Measurements from ENCODE around the gene OGFOD3. TPM values are rescaled to one million over a fixed set of nuclear protein-coding genes. Genes with fewer than 3 reads are reported as not detected.
"Not testable (repeated sequence)": the region's sequence is repeated elsewhere in the genome, so short reads cannot be mapped to it uniquely, and the experiment has no call there.

The OGFOD3 gene
- total RNA-seq, 1 experiment from 2014 or later = 26.6 TPM

- POLR2A ChIA-PET (ENCODE audit: unreplicated experiment) = no interaction called here
- no peak overlapping the region for H3K4me2 ChIP-seq
- peaks cover 17% of the 10 kb centered on the region for H3K4me1 ChIP-seq (replicated peaks; ENCODE audit: insufficient read depth)
- CTCF ChIA-PET = no interaction called here
- H2AFZ ChIP-seq = no peak overlapping the region
- intact Hi-C loops (cut with micrococcal nuclease; ENCODE audit: unreplicated experiment) = no loop called here
- H3K4me3 ChIP-seq = no peak overlapping the region
- DNase-seq = no peak
- no peaks in the 10 kb centered on the region for H4K20me1 ChIP-seq (ENCODE audit: insufficient read depth)
- no peaks in the 10 kb centered on the region for H3K9me3 ChIP-seq (ENCODE audit: insufficient read depth, low read depth)
- no peak for TF ChIP-seq CTCF (conservative IDR thresholded peaks at IDR 0.05)
- TF ChIP-seq EZH2 (IDR thresholded peaks at IDR 0.05; ENCODE audit: low read depth) = no peak
- BruUV-seq (replicated peaks) = no TSS peak
- no peaks in the 10 kb centered on the region for H3K36me3 ChIP-seq (ENCODE audit: low read depth)
- H3K79me2 ChIP-seq (ENCODE audit: low read depth) = no peaks in the 10 kb centered on the region
- no peaks in the 10 kb centered on the region for H3K9me2 ChIP-seq (ENCODE audit: insufficient read depth)
- H3F3A ChIP-seq (ENCODE audit: insufficient read depth, low read depth) = peaks cover 19% of the 10 kb centered on the region
- H3K27me3 ChIP-seq (ENCODE audit: insufficient read depth, low read depth) = no peaks in the 10 kb centered on the region
- H3K27ac ChIP-seq = no peak overlapping the region
Observed at GRCh38 chr17:82463925-82464566, 45.7 kb upstream of the OGFOD3 start.

DNA sequence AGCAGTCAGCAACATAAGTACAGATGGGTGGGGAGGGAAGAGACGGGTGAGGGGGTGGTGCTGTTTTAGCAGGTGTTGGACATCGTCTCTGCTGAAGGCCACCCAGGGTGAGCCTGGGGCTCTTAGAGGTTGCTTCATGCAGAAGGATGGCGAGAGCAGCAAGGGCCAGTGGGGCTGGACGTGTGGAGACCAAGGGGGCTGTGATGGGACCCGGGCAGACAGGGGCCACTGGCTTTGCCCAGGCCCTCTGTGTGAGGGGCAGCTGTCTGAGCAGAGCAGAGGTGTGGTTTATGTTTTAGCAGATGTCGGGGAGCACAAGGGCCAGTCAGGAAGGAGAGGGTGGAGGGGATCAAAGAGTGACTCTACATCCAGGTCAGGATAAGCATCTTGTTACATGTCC is 45.0 kb upstream of the OGFOD3 start:
- peaks cover 19% of the 10 kb centered on the region for H3F3A ChIP-seq (ENCODE audit: insufficient read depth, low read depth)
- no peak for DNase-seq
- no peaks in the 10 kb centered on the region for H3K9me3 ChIP-seq (ENCODE audit: insufficient read depth, low read depth)
- H3K27me3 ChIP-seq (ENCODE audit: insufficient read depth, low read depth) = no peaks in the 10 kb centered on the region
- H3K36me3 ChIP-seq (ENCODE audit: low read depth) = no peaks in the 10 kb centered on the region
- no peak overlapping the region for H3K4me3 ChIP-seq
- CTCF ChIA-PET = interaction anchor here (0.6 kb wide), 1 partner anchor 28 kb away, joined by 4 read pairs; no protein-coding TSS in a partner anchor
- no peak overlapping the region for H3K27ac ChIP-seq
- no peaks in the 10 kb centered on the region for H3K9me2 ChIP-seq (ENCODE audit: insufficient read depth)
- TF ChIP-seq EZH2 (IDR thresholded peaks at IDR 0.05; ENCODE audit: low read depth) (no peak), CTCF (conservative IDR thresholded peaks at IDR 0.05) (no peak)
- peaks cover 17% of the 10 kb centered on the region for H3K4me1 ChIP-seq (replicated peaks; ENCODE audit: insufficient read depth)
- no peak overlapping the region for H2AFZ ChIP-seq
- intact Hi-C loops (cut with micrococcal nuclease; ENCODE audit: unreplicated experiment) = no loop called here
- H4K20me1 ChIP-seq (ENCODE audit: insufficient read depth) = no peaks in the 10 kb centered on the region
- no TSS peak for BruUV-seq (replicated peaks)
- H3K79me2 ChIP-seq (ENCODE audit: low read depth) = no peaks in the 10 kb centered on the region
- POLR2A ChIA-PET (ENCODE audit: unreplicated experiment) = no interaction called here
- H3K4me2 ChIP-seq = no peak overlapping the region

GRCh38 chr17:82461827-82462524 is 43.6 kb upstream of the OGFOD3 start:
- peak overlapping the region; percentile 26 for H3K27ac ChIP-seq
- H3K36me3 ChIP-seq (ENCODE audit: low read depth) = no peaks in the 10 kb centered on the region
- H3K4me1 ChIP-seq (replicated peaks; ENCODE audit: insufficient read depth) = peaks cover 25% of the 10 kb centered on the region
- H3K79me2 ChIP-seq (ENCODE audit: low read depth) = no peaks in the 10 kb centered on the region
- ChIA-PET CTCF (no interaction called here), POLR2A (ENCODE audit: unreplicated experiment) (interaction anchor here (0.5 kb wide), 1 partner anchor 57 kb away, joined by 11 read pairs; the partner anchor contains the start of gene FOXK2)
- H2AFZ ChIP-seq = no peak overlapping the region
- H3K27me3 ChIP-seq (ENCODE audit: insufficient read depth, low read depth) = no peaks in the 10 kb centered on the region
- peaks cover 23% of the 10 kb centered on the region for H3F3A ChIP-seq (ENCODE audit: insufficient read depth, low read depth)
- BruUV-seq (replicated peaks) = no TSS peak
- peak; percentile 71 to 78 for DNase-seq
- TF ChIP-seq EZH2 (IDR thresholded peaks at IDR 0.05; ENCODE audit: low read depth) (no peak), CTCF (conservative IDR thresholded peaks at IDR 0.05) (no peak)
- H3K4me3 ChIP-seq = no peak overlapping the region
- no peaks in the 10 kb centered on the region for H3K9me2 ChIP-seq (ENCODE audit: insufficient read depth)
- intact Hi-C loops (cut with micrococcal nuclease; ENCODE audit: unreplicated experiment) = no loop called here
- H3K4me2 ChIP-seq = peak overlapping the region; percentile 55
- H3K9me3 ChIP-seq (ENCODE audit: insufficient read depth, low read depth) = no peaks in the 10 kb centered on the region
- no peaks in the 10 kb centered on the region for H4K20me1 ChIP-seq (ENCODE audit: insufficient read depth)

GRCh38 chr17:82459936-82460335 is 41.5 kb upstream of the OGFOD3 start:
- POLR2A ChIA-PET (ENCODE audit: unreplicated experiment); H4K20me1 ChIP-seq (ENCODE audit: insufficient read depth); H2AFZ ChIP-seq; H3K27me3 ChIP-seq (ENCODE audit: insufficient read depth, low read depth); H3K4me3 ChIP-seq; H3K9me2 ChIP-seq (ENCODE audit: insufficient read depth); DNase-seq; H3K79me2 ChIP-seq (ENCODE audit: low read depth); H3K36me3 ChIP-seq (ENCODE audit: low read depth); BruUV-seq (replicated peaks); H3K9me3 ChIP-seq (ENCODE audit: insufficient read depth, low read depth); CTCF ChIA-PET; H3K27ac ChIP-seq; H3K4me2 ChIP-seq: not testable (repeated sequence)
- intact Hi-C loops (cut with micrococcal nuclease; ENCODE audit: unreplicated experiment) = loop anchor here (2.0 kb wide), 1 partner anchor 35 kb away; no protein-coding TSS in a partner anchor
- H3F3A ChIP-seq (ENCODE audit: insufficient read depth, low read depth) = peaks cover 23% of the 10 kb centered on the region
- peaks cover 25% of the 10 kb centered on the region for H3K4me1 ChIP-seq (replicated peaks; ENCODE audit: insufficient read depth)

All from PC-9 (cell line).